ENCODE results near the gene UNC119B.

DNA sequence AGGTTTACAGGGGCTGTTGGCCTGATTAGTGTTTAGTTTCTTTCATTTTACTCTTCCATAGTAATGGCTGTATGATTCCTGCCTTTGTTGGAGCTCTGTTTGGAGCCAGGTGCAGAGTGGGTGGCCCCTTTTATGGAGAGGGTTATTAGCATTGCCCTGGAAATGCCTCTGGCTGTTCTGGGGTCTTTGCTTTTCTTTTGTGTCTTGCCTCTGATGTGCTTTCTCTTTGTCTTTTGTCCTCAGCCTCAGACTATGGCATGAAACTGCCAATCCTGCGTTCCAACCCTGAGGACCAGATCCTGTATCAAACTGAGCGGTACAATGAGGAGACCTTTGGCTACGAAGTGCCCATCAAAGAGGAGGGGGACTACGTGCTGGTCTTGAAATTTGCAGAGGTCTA, 16.4 kb upstream of the UNC119B start:
- TF ChIP-seq, protein P1, sequence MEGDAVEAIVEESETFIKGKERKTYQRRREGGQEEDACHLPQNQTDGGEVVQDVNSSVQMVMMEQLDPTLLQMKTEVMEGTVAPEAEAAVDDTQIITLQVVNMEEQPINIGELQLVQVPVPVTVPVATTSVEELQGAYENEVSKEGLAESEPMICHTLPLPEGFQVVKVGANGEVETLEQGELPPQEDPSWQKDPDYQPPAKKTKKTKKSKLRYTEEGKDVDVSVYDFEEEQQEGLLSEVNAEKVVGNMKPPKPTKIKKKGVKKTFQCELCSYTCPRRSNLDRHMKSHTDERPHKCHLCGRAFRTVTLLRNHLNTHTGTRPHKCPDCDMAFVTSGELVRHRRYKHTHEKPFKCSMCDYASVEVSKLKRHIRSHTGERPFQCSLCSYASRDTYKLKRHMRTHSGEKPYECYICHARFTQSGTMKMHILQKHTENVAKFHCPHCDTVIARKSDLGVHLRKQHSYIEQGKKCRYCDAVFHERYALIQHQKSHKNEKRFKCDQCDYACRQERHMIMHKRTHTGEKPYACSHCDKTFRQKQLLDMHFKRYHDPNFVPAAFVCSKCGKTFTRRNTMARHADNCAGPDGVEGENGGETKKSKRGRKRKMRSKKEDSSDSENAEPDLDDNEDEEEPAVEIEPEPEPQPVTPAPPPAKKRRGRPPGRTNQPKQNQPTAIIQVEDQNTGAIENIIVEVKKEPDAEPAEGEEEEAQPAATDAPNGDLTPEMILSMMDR (IDR thresholded peaks at IDR 0.05): no peak
- no peak for TF ChIP-seq POLR2A (IDR thresholded peaks at IDR 0.05)
